IPS-NIHi7 (cell line): ENCODE data around the gene ROBO1.

Experiments used
- DNase-seq: peaks from one replicate; pipeline ENCODE4 v3.0.0; 2012; ENCODE audit warnings: mixed read lengths; ENCODE audit errors: extremely low spot score

ROBO1 gene

GRCh38 chr3:79467721-79468120, 300.1 kb downstream of the ROBO1 start:
- peak; percentile 27 for DNase-seq

GRCh38 chr3:79461129-79461792, 306.5 kb downstream of the ROBO1 start:
- DNase-seq: no peak

GRCh38 chr3:79453600-79453999, 314.2 kb downstream of the ROBO1 start:
- no peak for DNase-seq

GRCh38 chr3:79436387-79436786, 331.4 kb downstream of the ROBO1 start:
- DNase-seq: no peak

GRCh38 chr3:79427081-79427480, 340.7 kb downstream of the ROBO1 start:
- DNase-seq: no peak

- no peak for DNase-seq
Observed at GRCh38 chr3:79424811-79425210, 343.0 kb downstream of the ROBO1 start.

GRCh38 chr3:79423417-79423816, 344.4 kb downstream of the ROBO1 start:
- no peak for DNase-seq

GRCh38 chr3:79421273-79421672, 346.5 kb downstream of the ROBO1 start:
- DNase-seq: no peak

- DNase-seq: no peak
Observed at GRCh38 chr3:79418855-79419621, 348.8 kb downstream of the ROBO1 start.

GRCh38 chr3:79415356-79415755, 352.4 kb downstream of the ROBO1 start:
- no peak for DNase-seq

- no peak for DNase-seq
Observed at GRCh38 chr3:79414806-79415205, 353.0 kb downstream of the ROBO1 start.

GRCh38 chr3:79414035-79414434, 353.8 kb downstream of the ROBO1 start:
- DNase-seq: no peak

GRCh38 chr3:79412537-79412936, 355.3 kb downstream of the ROBO1 start:
- no peak for DNase-seq

GRCh38 chr3:79410617-79411016, 357.2 kb downstream of the ROBO1 start:
- no peak for DNase-seq

GRCh38 chr3:79410136-79410535, 357.7 kb downstream of the ROBO1 start:
- no peak for DNase-seq

GRCh38 chr3:79406175-79406574, 361.6 kb downstream of the ROBO1 start:
- no peak for DNase-seq

GRCh38 chr3:79405183-79405582, 362.6 kb downstream of the ROBO1 start:
- no peak for DNase-seq

- DNase-seq: no peak
Observed at GRCh38 chr3:79396595-79396994, 371.2 kb downstream of the ROBO1 start.

- DNase-seq: no peak
Observed at GRCh38 chr3:79392479-79392878, 375.3 kb downstream of the ROBO1 start.

GRCh38 chr3:79390352-79390751, 377.4 kb downstream of the ROBO1 start:
- no peak for DNase-seq

- DNase-seq: no peak
Observed at GRCh38 chr3:79385211-79385610, 382.6 kb downstream of the ROBO1 start.

GRCh38 chr3:79383402-79384012, 384.3 kb downstream of the ROBO1 start:
- no peak for DNase-seq

GRCh38 chr3:79380581-79380980, 387.2 kb downstream of the ROBO1 start:
- no peak for DNase-seq
